ENCODE data around the gene CALU.

Gene CALU

GRCh38 chr7:128725531-128725930, 13.6 kb upstream of the CALU start:
- no peak for DNase-seq

DNA sequence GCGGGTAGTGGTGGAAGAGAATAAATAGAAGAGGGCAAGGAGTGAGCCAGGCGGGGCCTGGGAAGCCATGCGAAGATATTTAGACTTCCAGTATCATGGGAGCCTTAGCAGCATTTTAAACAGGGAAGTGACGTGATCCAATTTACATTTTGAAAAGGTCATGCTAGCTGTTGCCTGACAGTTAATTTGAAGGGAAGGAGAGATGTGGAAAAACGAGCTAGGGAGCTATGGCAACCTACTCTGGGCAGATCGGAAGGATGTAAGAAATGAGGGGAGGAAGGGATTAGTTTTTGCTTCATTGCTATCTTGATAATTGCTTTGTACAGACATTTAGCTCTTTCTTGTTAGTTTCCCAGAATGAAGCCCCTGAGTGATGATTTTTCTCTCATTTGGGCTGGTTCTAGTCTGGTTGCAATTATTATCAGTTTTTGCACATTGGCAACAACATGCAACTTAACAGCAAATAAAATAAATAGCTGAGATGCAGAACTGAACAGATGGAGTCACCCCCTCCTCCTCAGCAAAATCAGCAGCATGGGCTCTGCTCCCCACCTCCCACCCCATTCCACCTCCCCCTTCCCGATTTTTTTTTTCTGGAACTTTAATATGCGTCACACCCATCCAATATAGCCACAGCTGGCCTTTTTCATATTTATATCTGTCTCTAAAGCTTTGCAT, 13.0 kb upstream of the CALU start:
- DNase-seq, result no peak

- DNase-seq, result no peak
Measured at GRCh38 chr7:128726737-128727072, 12.5 kb upstream of the CALU start.

- no peak for DNase-seq
Measured at GRCh38 chr7:128727239-128727638, 11.9 kb upstream of the CALU start.

DNA sequence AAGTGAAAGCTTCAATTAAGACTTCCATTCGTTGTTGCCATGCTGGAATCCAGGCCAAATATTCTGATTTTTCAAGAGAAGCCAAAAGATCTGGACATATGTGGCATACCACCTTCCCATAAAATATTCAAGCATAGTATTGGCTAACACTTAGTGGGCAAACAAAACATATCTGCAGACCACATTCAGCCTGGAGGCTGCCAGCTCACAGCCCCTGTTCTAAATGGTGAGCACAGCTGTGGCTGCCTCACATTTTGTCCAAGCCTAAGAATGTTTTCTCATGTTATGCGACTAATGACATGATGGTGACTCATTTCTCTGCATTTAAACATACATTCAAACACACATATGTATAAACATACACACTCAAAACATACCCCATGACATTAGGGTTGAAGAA, 10.6 kb upstream of the CALU start:
- DNase-seq, result no peak

DNA sequence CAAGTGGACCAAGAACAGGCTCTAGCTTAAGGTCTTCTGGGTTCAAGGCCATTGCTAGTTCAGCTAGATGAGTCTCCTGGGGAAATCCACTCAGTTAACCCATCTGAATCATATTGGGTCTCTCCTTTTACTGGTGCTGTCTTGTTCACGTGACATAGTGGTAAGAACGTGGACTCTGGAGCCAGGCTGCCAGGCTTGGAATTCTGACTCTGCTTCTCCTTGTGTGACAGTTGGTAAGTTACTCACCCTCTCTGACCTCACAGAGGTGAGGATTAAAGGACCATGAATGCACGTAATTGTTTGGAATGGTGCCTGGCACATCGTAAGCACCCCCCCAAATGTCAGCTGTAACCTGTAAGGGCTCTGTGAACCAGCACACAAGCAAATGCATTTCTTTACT, 9.7 kb upstream of the CALU start:
- DNase-seq, result no peak

- DNase-seq, result no peak
Measured at GRCh38 chr7:128731184-128731583, 8.0 kb upstream of the CALU start.

GRCh38 chr7:128732521-128733277, 6.5 kb upstream of the CALU start:
- no peak for DNase-seq

- no peak for DNase-seq
Measured at GRCh38 chr7:128733278-128733645, 5.9 kb upstream of the CALU start.

DNA sequence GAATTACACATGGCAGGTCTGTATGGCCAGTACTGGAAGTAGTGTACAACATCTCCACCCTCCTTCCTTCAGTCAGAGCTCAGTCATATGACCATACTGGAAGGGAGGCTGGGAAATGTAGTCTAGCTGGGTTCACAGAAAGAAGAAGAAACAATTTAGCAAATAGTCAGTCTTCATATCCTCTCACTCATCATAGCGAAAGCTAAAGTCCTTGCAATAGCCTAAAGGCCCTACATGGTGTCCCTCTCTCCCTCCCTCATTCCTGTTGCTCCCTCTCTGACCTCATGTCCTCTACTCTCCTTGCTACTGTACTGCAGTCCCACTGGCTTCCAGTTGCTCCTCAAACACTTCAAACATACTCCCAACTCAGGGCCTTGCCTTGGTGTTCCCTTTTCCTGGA, 4.3 kb upstream of the CALU start:
- DNase-seq, result no peak

DNA sequence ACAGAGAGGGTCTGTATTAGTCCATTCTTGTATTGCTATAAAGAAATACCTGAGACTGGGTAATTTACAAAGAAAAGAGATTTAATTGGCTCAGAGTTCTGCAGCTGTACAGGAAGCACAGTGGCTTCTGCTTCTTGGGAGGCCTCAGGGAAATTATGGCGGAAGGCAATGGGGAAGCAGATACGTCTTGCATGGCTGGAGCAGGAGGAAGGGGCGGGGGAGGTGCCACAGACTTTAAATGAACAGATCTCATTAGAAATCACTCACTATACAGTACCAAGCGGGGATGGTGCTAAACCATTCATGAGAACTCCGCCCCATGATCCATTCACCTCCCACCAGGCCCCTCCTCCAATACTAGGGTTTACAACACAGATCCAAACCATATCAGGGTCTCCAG, 3.7 kb upstream of the CALU start:
- no peak for DNase-seq

DNA sequence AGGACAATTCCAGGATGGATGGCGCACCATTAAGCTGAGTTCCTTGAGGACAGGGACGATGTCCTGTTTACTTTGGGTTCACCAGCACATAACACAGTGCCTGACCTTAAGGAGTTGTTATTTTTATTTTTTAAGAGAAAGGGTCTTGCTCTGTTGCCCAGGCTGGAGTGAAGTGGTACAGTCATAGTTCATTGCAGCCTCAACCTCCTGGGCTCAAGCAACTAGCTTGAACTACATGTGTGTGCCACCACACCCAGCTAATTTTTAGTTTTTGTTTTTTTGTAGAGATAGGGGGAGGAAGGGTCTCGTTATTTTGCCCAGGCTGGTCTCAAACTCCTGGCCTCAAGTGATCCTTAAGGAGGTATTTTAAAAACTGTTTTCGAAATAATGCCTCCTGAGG, 1.7 kb upstream of the CALU start:
- no peak for DNase-seq

GRCh38 chr7:128737867-128738385, 1.2 kb upstream of the CALU start:
- no peak for DNase-seq

DNA sequence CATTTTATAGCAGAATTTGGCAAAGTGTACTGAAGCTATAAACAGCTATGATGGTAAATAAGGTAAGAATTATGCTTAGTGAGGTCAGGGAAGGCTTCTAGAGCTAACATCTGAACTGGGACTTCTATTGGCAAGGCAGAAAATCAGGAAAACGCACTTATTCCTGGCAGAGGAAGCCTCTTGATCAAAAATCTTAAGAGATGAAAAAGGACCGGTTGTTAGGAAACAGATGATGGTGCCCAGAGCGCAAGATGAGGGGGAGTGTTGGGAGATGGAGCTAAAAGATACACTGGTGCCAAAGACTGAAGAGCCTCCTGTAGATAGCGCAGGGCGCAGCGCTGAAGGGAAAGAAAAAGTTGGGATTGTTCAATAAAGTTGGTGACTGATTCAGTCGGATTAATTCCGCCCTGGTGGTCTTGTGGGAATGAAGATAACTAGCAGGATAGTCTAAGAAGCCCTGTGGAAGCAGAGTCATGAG, 550 bp upstream of the CALU start:
- DNase-seq, result no peak

DNA sequence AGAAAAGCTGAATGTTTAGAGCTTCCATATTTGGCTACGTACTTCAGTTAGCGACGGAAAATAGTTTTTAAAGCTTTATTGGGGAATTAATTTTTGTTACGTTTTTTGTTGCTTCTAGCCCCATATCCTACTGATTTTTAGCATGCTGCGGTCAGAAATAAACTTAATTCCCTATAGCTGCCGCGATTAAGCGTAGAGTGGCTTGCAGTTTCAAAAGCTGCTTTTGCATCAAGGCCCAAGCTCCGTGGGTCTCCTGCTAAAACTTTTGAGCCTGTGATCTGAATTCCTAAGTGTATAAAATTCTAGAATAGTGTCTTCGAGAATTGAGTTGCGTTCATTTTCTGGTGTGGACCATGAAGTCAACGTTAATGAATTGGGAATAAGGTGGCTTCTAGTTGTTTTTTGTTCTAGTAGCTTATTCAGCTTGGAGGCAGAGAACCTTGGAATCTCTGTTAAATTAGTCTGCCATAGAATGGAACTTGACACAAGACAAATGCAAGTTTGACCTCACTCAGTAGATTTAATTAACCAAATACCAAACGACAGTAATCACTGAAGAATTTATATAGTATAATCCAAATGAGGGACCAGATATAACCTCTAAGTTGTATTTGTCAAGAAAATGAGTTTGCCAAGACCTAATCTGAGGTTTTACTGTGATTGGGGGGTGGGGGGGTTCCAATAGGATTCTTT, 977 bp downstream of the CALU start:
- DNase-seq, result no peak

DNA sequence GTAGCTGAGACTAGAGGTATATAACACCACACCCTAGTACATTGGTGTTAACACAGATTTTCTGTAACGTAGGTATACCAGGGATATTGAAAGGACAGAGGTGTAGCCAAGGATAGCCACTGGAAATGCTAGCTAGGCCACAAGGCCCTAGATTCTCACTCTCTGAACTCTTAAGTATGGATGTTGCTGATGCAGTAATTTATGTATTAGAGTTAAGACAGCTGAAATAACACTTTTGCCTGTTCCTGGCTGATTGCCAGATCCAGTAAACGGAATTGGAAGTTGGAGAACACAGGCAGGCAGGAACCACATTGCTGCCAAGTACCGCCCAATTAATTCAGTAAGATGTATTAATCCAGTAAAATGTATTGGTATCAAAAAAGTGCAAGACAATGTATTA, 1.8 kb downstream of the CALU start:
- no peak for DNase-seq

DNA sequence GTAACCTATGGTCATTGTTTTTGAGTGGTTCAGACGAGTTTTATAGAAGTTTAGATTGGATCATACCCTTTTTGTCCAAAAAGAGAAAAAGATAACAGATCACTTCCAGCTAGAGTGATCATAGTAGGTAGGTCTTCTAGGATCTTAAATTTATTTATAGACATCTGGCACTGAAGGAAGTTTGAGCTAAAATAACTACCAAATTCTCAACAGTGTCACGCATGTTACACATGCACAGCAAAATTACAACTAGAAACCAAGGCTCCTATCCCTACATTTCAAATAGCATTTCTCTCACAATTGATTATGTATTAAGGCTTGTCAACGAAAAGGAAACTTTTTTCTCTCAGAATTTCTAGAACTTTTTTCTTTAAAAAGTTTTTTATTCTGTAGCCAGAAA, 2.3 kb downstream of the CALU start:
- no peak for DNase-seq

DNA sequence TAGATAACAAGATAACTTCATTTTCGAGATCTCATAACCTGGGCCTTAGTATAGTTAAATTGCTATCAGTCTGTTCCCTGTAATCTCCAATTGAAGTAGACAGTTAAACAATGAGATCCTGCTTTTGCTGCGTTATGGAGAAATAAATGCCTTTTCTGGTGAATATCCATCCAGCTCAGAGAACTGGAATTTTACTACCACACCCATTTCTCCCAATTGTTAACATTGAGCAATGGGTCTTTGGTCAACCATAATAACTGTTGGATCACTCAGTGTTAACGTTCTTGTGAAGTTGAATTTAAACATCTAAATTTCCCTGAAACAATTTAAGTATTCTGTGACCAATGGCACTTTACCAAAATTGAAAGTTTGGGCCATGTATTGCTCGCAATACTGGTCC, 3.0 kb downstream of the CALU start:
- DNase-seq, result no peak

- no peak for DNase-seq
Measured at GRCh38 chr7:128743112-128743772, 4.1 kb downstream of the CALU start.

- no peak for DNase-seq
Measured at GRCh38 chr7:128744366-128744905, 5.3 kb downstream of the CALU start.

DNA sequence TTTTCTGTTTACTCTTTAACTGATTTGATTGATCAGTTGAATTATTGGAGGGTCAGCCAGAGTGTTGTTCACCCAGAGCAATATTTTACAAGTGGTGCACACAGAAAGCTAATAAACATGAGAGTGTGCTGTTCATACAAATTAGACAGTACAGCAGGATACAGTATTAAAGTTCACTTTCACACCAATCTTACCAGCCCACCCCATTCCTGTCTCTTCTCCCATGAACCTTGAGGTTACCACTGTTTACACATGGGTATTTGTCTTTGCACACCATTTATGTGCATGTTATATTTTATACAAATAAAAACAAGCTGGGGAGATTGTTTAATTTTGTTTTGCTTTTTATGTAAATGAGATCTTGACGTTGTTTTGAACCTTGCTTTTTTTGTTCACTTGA, 6.5 kb downstream of the CALU start:
- DNase-seq, result no peak

DNA sequence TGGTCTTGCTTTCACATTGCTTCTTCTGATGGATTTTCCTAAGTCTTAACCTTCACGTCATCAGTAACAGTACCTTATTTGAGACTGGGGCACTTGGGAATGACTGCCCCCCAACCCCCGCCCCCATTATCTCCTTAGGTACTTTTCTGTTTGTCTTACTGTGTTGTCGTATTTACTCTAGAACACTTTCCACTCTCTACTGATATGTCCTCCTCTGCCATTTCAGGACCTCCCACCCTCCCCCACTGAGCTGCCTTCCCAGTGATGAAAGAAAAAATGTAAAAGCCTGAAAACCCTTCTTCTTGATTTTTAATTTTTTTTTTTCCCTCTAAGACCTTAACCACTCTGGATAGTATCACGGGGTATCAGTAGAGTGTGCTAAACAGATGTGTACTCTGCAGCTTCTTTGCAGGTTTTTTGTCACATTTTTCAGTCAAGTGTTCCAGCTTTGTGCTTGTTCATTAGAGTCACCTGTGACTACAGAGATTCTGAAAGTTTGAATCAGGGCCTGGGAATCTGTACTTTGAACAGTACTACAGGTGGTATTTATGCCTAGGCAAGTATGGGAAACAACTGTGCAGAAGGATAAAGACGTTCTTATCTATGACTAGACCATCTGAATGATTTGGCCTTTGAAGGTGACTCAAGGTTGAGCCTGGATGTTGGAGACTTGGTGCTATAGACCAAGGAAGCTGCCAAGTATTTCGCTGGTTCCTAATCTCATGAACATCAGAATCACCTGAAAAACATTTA, 8.3 kb downstream of the CALU start:
- DNase-seq, result no peak
